C1 segment of cervical spinal cord (tissue), 14 donors: ENCODE data around the gene TMEM258.

Experiments
- DNase-seq, 14 donors: peaks; one replicate each; lab custom pipeline; 2025; lab: John Stamatoyannopoulos, UW

Gene TMEM258

GRCh38 chr11:61744609-61745156, 47.7 kb downstream of the TMEM258 start:
- no peak for DNase-seq

- DNase-seq, result no peak
Measured at GRCh38 chr11:61744181-61744580, 48.2 kb downstream of the TMEM258 start.

GRCh38 chr11:61743486-61744095, 48.8 kb downstream of the TMEM258 start:
- DNase-seq, result no peak

GRCh38 chr11:61742391-61742790, 50.0 kb downstream of the TMEM258 start:
- DNase-seq, result no peak

GRCh38 chr11:61739966-61740365, 52.4 kb downstream of the TMEM258 start:
- DNase-seq, result no peak

GRCh38 chr11:61739413-61739812, 53.0 kb downstream of the TMEM258 start:
- no peak for DNase-seq
